Measurements from ENCODE around the gene ATF3. TPM values are rescaled to one million over a fixed set of nuclear protein-coding genes. Genes with fewer than 3 reads are reported as not detected.

The ATF3 gene
- total RNA-seq, 2 experiments from 2014 or later, result 35.4 to 41.3 TPM

GRCh38 chr1:212614453-212615200, 6.1 kb downstream of the ATF3 start:
- Mint-ChIP-seq H3K4me1 (ENCODE audit: low read depth) (peaks cover 49% of the 10 kb centered on the region), H3K4me3 (no peak overlapping the region), H3K9me3 (no peaks in the 10 kb centered on the region), H3K36me3 (ENCODE audit: low read depth) (peaks cover 90% of the 10 kb centered on the region), H3K27me3 (peaks cover 4% of the 10 kb centered on the region), H3K27ac (peak overlapping the region; percentile 64)
- intact Hi-C loops (cut with micrococcal nuclease), result no loop called here
- no peak for TF ChIP-seq CTCF (IDR thresholded peaks at IDR 0.05)
- no peak for ATAC-seq
- POLR2A ChIA-PET, result interaction anchor here (0.9 to 1.0 kb wide), 2 partner anchors 20 to 579 kb away, joined by 3 to 4 read pairs; no protein-coding TSS in a partner anchor
- no peak for DNase-seq
- CTCF ChIA-PET, result interaction anchor here (1.2 to 2.7 kb wide), 3 partner anchors 8 to 50 kb away, joined by 4 to 12 read pairs (median 8); no protein-coding TSS in a partner anchor

- no peaks in the 10 kb centered on the region for H3K9me3 Mint-ChIP-seq
- ChIA-PET POLR2A (interaction anchor here (1.0 kb wide), 1 partner anchor 579 kb away, joined by 3 read pairs; no protein-coding TSS in a partner anchor), CTCF (interaction anchor here (1.6 to 2.7 kb wide), 2 partner anchors 15 to 50 kb away, joined by 8 to 12 read pairs; no protein-coding TSS in a partner anchor)
- no peak overlapping the region for H3K27ac Mint-ChIP-seq
- DNase-seq (no peak), ATAC-seq (no peak)
- H3K4me1 Mint-ChIP-seq (ENCODE audit: low read depth), result peaks cover 46% of the 10 kb centered on the region
- no peak overlapping the region for H3K4me3 Mint-ChIP-seq
- peaks cover 3% of the 10 kb centered on the region for H3K27me3 Mint-ChIP-seq
- H3K36me3 Mint-ChIP-seq (ENCODE audit: low read depth), result peaks cover 90% of the 10 kb centered on the region
- no peak for TF ChIP-seq CTCF (IDR thresholded peaks at IDR 0.05)
- intact Hi-C loops (cut with micrococcal nuclease), result no loop called here
Measured at GRCh38 chr1:212615201-212615470, 6.6 kb downstream of the ATF3 start.

GRCh38 chr1:212618466-212619210, 10.1 kb downstream of the ATF3 start:
- H3K4me3 Mint-ChIP-seq, result no peak overlapping the region
- H3K27me3 Mint-ChIP-seq, result no peaks in the 10 kb centered on the region
- ChIA-PET CTCF (interaction anchor here (0.9 to 2.3 kb wide), 7 partner anchors 11 to 163 kb away, joined by 3 to 16 read pairs (median 4); partner anchors contain the start of gene ATF3), POLR2A (interaction anchor here (0.9 to 2.6 kb wide), 4 partner anchors 10 to 141 kb away, joined by 3 to 17 read pairs (median 4); partner anchors contain the start of gene ATF3)
- intact Hi-C loops (cut with micrococcal nuclease), result no loop called here
- H3K27ac Mint-ChIP-seq, result no peak overlapping the region
- peaks cover 33% of the 10 kb centered on the region for H3K4me1 Mint-ChIP-seq (ENCODE audit: low read depth)
- DNase-seq (no peak), ATAC-seq (no peak)
- TF ChIP-seq CTCF (IDR thresholded peaks at IDR 0.05), result no peak
- H3K36me3 Mint-ChIP-seq (ENCODE audit: low read depth), result peaks cover 82% of the 10 kb centered on the region
- H3K9me3 Mint-ChIP-seq, result no peaks in the 10 kb centered on the region

- intact Hi-C loops (cut with micrococcal nuclease), result no loop called here
- Mint-ChIP-seq H3K27me3 (no peaks in the 10 kb centered on the region), H3K4me1 (ENCODE audit: low read depth) (peaks cover 22% of the 10 kb centered on the region), H3K36me3 (ENCODE audit: low read depth) (peaks cover 69% of the 10 kb centered on the region), H3K27ac (no peak overlapping the region), H3K4me3 (no peak overlapping the region), H3K9me3 (no peaks in the 10 kb centered on the region)
- no peak for TF ChIP-seq CTCF (IDR thresholded peaks at IDR 0.05)
- no peak for DNase-seq
- no peak for ATAC-seq
- ChIA-PET POLR2A (no interaction called here), CTCF (interaction anchor here (1.5 to 2.8 kb wide), 2 partner anchors 10 to 12 kb away, joined by 4 to 7 read pairs; partner anchors contain the start of gene ATF3)
Measured at GRCh38 chr1:212620293-212620692, 11.7 kb downstream of the ATF3 start.

All from activated CD8-positive, alpha-beta T cell treated with anti-CD3 and anti-CD28 coated beads for 36 hours (primary cell).